ENCODE results near the gene KRTAP8-1. TPM values are rescaled to one million over a fixed set of nuclear protein-coding genes. Genes with fewer than 3 reads are reported as not detected.

Gene KRTAP8-1
- total RNA-seq, 1 donor from 2014 or later: not detected

DNA sequence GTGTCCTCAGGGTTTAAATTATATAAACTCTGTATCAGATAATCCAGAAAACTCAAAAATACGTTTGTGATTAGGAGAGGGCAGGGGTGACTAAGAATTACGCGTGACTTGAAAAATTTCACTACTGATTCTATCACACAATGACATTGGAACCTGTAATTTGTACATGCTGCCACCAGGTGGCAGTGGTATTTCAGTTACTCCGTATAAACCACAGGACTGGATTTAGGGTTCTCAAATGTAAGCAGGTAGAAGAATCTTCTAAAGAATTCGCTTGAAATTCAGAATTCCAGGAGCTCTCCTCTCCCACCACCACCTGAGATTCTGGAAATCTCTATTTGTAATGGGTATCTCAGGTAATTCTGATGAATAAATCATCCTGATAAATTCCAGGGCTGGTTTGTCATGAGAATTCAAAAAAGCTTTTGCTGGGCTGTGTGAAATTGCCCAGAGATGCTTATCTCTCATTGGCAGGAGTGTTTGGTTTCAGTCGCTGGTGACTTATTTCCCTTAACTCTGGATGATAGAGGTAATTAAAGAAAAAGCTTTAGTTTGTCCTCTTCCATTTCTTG, 18.2 kb upstream of the KRTAP8-1 start:
- DNase-seq: no peak

GRCh38 chr21:30829659-30830058, 16.6 kb upstream of the KRTAP8-1 start, which contains the start of gene KRTAP7-1:
Gene KRTAP7-1 (minus strand): TSS chr21:30829759. CDS start chr21:30829698, 61 bp downstream.
- Mint-ChIP-seq H3K4me3 (no peak within 1 kb of the TSS), H3K36me3 (ENCODE audit: low read depth) (no peaks in the 10 kb centered on the region), H3K27ac (no peak within 1 kb of the TSS), H3K4me1 (no peaks in the 10 kb centered on the region), H3K27me3 (no peaks in the 10 kb centered on the region), H3K9me3 (peaks cover 4% of the 10 kb centered on the region)
- TF ChIP-seq, protein P1, sequence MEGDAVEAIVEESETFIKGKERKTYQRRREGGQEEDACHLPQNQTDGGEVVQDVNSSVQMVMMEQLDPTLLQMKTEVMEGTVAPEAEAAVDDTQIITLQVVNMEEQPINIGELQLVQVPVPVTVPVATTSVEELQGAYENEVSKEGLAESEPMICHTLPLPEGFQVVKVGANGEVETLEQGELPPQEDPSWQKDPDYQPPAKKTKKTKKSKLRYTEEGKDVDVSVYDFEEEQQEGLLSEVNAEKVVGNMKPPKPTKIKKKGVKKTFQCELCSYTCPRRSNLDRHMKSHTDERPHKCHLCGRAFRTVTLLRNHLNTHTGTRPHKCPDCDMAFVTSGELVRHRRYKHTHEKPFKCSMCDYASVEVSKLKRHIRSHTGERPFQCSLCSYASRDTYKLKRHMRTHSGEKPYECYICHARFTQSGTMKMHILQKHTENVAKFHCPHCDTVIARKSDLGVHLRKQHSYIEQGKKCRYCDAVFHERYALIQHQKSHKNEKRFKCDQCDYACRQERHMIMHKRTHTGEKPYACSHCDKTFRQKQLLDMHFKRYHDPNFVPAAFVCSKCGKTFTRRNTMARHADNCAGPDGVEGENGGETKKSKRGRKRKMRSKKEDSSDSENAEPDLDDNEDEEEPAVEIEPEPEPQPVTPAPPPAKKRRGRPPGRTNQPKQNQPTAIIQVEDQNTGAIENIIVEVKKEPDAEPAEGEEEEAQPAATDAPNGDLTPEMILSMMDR (IDR thresholded peaks at IDR 0.05): no peak
- POLR2A ChIA-PET: no interaction called here
- DNase-seq (no peak), ATAC-seq (ENCODE audit: low read depth) (no peak)
- intact Hi-C loops (cut with micrococcal nuclease): no loop called here
- CTCF ChIA-PET: no interaction called here

More for the DNA sequence above, 18.2 kb upstream of the KRTAP8-1 start:
- intact Hi-C loops (cut with micrococcal nuclease): no loop called here
- ChIA-PET POLR2A (no interaction called here), CTCF (interaction anchor here (1.1 kb wide), 1 partner anchor 256 kb away, joined by 6 read pairs; no protein-coding TSS in a partner anchor)
- Mint-ChIP-seq H3K36me3 (ENCODE audit: low read depth) (no peaks in the 10 kb centered on the region), H3K4me1 (no peaks in the 10 kb centered on the region), H3K9me3 (peaks cover 4% of the 10 kb centered on the region), H3K27ac (no peak overlapping the region), H3K4me3 (no peak overlapping the region), H3K27me3 (no peaks in the 10 kb centered on the region)
- TF ChIP-seq, protein P1 (IDR thresholded peaks at IDR 0.05): no peak
- no peak for ATAC-seq (ENCODE audit: low read depth)

DNA sequence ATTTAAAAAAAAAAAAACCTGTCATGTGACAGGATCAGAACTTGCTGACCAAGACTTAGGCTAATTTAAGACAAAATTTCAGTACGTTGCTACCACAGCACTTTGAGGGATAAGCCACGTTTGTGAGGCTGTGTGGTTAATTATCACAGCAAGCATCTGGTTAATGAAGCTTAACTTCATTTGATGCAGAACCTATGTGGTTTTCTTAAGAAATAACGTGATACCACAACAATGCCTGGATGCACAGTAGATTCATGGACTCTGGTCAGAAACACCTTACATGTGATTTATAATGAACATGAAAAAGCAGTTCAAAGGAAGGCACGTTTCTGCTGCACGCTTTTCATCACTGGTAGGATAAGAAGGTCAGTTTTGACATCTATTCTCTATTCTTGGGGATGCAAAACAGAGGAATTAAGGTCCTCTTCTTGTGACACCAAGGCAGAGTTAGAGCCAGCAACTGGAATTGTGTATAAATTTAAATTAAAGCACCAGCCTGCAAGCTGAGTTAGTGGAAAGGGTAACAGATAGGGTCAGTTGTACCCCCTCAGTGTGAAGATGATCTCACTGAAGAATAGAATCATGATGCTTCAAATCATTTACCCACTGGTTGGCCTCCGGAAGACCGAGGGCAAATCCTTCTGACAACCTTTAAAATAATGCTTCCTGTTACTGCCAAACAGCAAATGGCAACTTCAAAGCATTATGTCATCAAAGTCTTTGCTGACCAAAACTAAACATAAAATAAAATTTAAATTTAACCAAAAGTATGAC, 6.0 kb upstream of the KRTAP8-1 start:
- Mint-ChIP-seq H3K9me3 (no peaks in the 10 kb centered on the region), H3K36me3 (ENCODE audit: low read depth) (no peaks in the 10 kb centered on the region), H3K4me1 (no peaks in the 10 kb centered on the region), H3K27ac (no peak overlapping the region), H3K27me3 (no peaks in the 10 kb centered on the region), H3K4me3 (no peak overlapping the region)
- ChIA-PET CTCF (no interaction called here), POLR2A (no interaction called here)
- ATAC-seq (ENCODE audit: low read depth) (no peak), DNase-seq (no peak)
- intact Hi-C loops (cut with micrococcal nuclease): no loop called here
- TF ChIP-seq, protein P1 (IDR thresholded peaks at IDR 0.05): no peak

DNA sequence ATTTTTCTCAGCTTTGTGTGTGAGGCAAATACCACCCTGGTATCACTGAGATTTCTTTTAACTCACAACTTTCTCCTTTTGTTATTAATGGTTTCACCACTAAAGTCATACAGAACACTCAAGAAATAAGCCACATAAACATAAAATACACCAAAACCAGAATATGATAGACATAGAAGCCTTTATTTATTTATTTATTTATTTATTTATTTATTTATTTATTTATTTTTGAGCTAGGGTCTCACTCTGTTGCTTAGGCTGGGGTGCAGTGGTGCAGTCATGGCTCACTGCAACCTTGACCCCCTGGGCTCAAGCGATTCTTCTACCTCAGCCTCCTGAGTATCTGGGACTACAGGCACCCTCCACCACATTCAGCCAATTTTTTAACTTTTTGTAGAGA, 12.5 kb downstream of the KRTAP8-1 start:
- H3K27ac Mint-ChIP-seq: no peak overlapping the region
- H3K4me1 Mint-ChIP-seq: no peaks in the 10 kb centered on the region
- ChIA-PET CTCF (no interaction called here), POLR2A (no interaction called here)
- H3K27me3 Mint-ChIP-seq: no peaks in the 10 kb centered on the region
- intact Hi-C loops (cut with micrococcal nuclease): no loop called here
- ATAC-seq (ENCODE audit: low read depth) (no peak), DNase-seq (no peak)
- TF ChIP-seq, protein P1 (IDR thresholded peaks at IDR 0.05): no peak
- H3K36me3 Mint-ChIP-seq (ENCODE audit: low read depth): no peaks in the 10 kb centered on the region
- H3K4me3 Mint-ChIP-seq: no peak overlapping the region
- peaks cover 6% of the 10 kb centered on the region for H3K9me3 Mint-ChIP-seq

DNA sequence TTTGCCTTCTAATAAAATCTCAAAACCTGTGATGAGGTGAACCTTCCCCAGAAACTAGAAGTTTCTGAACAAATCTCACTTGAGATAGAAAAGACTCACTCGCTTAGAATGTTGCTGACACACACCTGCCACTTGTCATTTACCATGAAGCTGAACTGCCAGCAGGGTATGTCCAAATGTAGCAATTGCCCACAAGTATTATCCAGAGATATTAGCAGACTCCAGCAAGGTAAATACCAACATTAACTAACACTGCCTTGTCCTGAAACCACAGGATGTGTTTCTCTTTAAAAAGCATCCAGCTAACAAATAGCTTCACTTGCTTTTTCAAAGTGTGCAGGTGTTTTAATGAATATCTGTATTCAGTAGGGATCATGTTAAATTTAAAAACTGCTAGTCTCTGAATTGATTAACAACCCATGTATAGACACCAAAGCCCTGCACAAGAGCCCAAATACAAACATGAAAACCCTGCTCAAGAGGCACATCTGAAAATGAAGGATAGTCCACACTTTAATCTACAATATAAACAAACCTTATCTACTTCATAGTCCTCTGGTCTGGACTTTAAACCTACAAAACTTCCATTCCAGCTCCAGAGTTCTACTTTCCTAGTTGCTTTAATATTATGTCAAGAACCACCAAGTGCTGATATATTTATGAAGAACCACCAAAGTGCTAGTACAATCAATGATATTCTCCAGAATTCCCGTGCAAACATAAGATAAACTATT, 19.3 kb downstream of the KRTAP8-1 start:
- Mint-ChIP-seq H3K4me3 (no peak overlapping the region), H3K9me3 (peaks cover 3% of the 10 kb centered on the region), H3K27me3 (no peaks in the 10 kb centered on the region), H3K27ac (no peak overlapping the region), H3K36me3 (ENCODE audit: low read depth) (no peaks in the 10 kb centered on the region), H3K4me1 (no peaks in the 10 kb centered on the region)
- intact Hi-C loops (cut with micrococcal nuclease): no loop called here
- TF ChIP-seq, protein P1 (IDR thresholded peaks at IDR 0.05): no peak
- ChIA-PET CTCF (no interaction called here), POLR2A (no interaction called here)
- ATAC-seq (ENCODE audit: low read depth) (no peak), DNase-seq (no peak)

Data from activated B cell treated with CpG ODN at 0.5 μM for 24 hours (primary cell).